Prostate gland (tissue), 2 donors: ENCODE data around the gene SLC22A3.

Experiments used
- POLR2AphosphoS5 ChIP-seq: sonication (generic); formaldehyde crosslinking; IDR thresholded peaks from one replicate; pipeline ENCODE4 v1.6.1; 2017; ENCODE audit warnings: antibody characterized with exemption
- TF ChIP-seq, protein P1 (sequence below), 4 experiments: fragments of 200-600 bp in 2 of 4; fragments of 450-650 bp in 2 of 4; sonication (generic) in 2 of 4; IDR thresholded peaks; 1 replicate in 3 of 4; 2 replicates in 1 of 4; pipeline ENCODE4 v1.5.1; 2016 to 2019; ENCODE audit warnings: antibody characterized with exemption in 4 of 4, mild to moderate bottlenecking in 2 of 4, moderate library complexity in 2 of 4

DNA sequence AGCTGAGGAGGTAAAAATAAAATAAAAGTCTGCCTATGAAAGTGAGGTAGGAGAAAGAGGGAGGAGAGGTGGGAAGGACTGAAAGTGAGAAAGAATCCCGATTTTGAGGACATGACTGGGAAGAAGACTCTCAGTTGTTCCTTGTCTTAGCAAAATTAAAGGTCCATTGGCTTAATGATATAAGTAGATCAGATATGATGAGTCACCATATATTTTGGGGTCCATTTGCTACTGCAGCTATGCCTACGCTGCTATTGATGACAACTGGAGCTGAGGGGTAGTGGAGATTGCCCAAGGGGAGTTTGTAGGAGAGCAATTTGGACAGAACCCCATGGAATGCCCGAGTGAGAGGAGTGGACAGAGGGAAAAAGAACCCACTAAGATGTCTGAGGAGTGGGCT is 15.1 kb upstream of the SLC22A3 start:
- TF ChIP-seq, protein P1, sequence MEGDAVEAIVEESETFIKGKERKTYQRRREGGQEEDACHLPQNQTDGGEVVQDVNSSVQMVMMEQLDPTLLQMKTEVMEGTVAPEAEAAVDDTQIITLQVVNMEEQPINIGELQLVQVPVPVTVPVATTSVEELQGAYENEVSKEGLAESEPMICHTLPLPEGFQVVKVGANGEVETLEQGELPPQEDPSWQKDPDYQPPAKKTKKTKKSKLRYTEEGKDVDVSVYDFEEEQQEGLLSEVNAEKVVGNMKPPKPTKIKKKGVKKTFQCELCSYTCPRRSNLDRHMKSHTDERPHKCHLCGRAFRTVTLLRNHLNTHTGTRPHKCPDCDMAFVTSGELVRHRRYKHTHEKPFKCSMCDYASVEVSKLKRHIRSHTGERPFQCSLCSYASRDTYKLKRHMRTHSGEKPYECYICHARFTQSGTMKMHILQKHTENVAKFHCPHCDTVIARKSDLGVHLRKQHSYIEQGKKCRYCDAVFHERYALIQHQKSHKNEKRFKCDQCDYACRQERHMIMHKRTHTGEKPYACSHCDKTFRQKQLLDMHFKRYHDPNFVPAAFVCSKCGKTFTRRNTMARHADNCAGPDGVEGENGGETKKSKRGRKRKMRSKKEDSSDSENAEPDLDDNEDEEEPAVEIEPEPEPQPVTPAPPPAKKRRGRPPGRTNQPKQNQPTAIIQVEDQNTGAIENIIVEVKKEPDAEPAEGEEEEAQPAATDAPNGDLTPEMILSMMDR (IDR thresholded peaks at IDR 0.05), result no peak
- TF ChIP-seq POLR2AphosphoS5, result no peak
